HepG2 (cell line): ENCODE results near the gene MYO1E.

Experiments
- NR3C1 ChIP-seq: sonication (generic); formaldehyde crosslinking; IDR thresholded peaks from 2 replicates; pipeline ENCODE4 v1.4.0; 2020; ENCODE audit warnings: missing genetic modification reagents
- TF ChIP-seq, protein P1 (sequence below): IDR thresholded peaks from 2 replicates; pipeline ENCODE4 v1.6.1; 2016; ENCODE audit warnings: missing compliant biosample characterization, missing genetic modification reagents, borderline replicate concordance

DNA sequence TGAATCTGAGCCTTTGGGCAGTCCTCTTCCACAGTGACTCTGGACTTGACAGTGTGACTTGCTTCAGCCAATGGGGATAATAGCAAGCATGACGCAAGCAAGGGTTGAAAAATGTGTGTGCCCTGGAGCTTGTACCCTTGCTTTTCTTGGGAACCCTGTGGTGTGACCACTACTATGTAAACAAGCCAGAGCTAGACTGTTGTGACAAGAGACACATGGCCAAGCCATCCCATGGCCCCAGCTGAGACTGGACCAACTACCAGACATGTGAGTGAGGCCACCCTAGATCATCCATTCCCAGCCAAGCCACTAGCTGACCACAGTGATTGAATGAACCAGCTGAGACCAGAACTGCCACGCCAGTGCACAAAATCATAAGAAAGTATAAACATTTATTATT, 11.8 kb downstream of the MYO1E start:
- TF ChIP-seq, protein P1, sequence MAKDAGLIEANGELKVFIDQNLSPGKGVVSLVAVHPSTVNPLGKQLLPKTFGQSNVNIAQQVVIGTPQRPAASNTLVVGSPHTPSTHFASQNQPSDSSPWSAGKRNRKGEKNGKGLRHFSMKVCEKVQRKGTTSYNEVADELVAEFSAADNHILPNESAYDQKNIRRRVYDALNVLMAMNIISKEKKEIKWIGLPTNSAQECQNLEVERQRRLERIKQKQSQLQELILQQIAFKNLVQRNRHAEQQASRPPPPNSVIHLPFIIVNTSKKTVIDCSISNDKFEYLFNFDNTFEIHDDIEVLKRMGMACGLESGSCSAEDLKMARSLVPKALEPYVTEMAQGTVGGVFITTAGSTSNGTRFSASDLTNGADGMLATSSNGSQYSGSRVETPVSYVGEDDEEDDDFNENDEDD (CRISPR knock-in tag): no peak
- no peak for TF ChIP-seq NR3C1 (CRISPR knock-in tag)
